NCI-H1105 (cell line): Measurements from ENCODE around the gene CAMK4.

Experiments
- DNase-seq: peaks from one replicate; lab custom pipeline; 2025; lab: John Stamatoyannopoulos, UW

The CAMK4 gene

DNA sequence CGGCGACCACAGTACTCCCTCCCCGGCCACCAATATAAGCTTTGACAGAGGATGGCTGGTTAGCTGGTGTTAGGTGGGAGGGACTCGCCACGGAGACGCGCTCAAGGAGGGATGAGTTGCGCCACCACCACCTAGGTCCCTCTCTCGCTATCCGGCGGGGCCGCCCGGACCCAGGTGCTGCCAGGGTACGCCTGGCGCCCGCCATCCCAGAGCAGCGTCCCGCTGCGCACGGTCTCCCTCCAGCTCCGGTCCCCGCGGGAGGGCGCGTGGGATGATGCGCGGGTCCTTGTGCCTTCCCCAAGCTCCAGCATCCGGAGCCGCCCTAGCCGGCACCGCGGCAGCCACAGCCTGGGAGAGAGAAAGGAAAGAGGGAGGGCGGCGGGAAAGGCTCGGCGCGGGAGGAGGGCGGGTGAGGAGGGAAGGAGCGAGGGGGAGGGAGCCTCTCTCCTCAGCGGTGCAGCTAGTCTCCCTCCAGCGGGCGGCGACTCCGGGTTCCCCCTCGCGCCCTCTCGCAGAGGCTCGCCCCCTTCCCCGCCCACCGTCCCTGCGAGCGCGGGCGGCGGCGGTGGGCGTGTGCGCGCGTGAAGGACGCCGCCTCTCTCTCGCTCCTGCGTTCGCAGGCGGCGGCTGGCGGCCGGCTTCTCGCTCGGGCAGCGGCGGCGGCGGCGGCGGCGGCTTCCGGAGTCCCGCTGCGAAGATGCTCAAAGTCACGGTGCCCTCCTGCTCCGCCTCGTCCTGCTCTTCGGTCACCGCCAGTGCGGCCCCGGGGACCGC is at the start of gene CAMK4:
Gene CAMK4 (plus strand): TSS at position 598 of the 774 bp plus-strand sequence. CDS start 100 bp downstream, at position 698.
- peak; percentile 64 for DNase-seq

GRCh38 chr5:111183064-111183463 is 41.1 kb upstream of the CAMK4 start:
- DNase-seq: no peak

DNA sequence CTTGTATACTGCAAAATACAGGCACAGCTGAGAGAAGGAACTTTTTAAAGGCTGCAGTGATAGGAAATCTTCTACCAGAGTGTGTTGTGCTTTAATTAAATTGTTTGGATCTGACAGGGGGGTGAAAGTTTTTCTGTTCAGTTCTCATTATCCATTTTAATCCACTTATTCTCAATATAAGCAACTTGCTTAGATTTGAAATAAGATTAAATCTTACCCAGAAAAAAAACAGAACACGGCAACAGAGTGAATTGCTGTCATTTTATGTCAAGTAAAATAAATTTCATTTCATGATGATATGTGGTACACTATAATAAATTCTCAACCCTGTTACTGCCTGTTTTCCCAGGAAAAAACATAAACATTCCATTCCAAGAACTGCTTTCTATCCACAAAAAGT is 37.1 kb upstream of the CAMK4 start:
- no peak for DNase-seq

DNA sequence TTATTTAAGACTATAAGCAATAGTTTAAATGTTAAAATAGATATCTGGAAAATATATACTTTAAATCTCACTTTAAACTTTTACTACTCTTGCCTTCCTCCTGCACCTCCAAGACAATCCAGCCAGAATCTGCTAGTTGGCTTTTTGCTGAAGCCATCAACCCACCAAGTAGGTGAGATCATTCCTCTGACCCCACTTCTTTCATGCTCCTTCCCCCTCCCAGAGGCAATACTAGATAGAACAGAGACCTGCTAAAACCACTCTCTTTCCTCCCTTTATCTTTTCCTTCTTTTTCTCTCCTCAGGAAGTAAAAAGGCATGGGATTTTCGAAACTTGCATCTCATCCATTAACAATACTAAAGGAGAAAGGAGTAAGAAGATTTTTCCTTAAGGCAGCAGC is 30.1 kb upstream of the CAMK4 start:
- no peak for DNase-seq

GRCh38 chr5:111194925-111195324 is 29.3 kb upstream of the CAMK4 start:
- DNase-seq: no peak

DNA sequence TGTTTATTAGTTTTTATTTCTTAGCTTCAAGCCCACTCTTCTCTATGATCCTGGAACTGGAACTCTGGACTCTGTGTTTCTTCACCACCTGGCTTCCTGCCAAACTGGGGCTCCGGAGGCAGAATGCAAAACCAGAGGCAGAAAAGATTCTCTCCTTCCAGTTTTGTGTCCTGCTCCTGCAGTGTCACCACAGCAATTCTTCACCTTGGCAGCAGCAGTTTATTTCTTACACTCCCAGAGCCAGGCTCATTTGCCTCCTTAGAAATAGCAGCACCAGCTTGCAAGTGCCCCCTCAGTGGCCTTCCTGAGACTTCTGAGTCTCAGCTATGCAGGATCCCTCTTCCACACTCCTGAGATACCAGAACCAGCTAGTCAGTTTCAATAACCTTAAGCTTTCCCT is 26.7 kb upstream of the CAMK4 start:
- no peak for DNase-seq

DNA sequence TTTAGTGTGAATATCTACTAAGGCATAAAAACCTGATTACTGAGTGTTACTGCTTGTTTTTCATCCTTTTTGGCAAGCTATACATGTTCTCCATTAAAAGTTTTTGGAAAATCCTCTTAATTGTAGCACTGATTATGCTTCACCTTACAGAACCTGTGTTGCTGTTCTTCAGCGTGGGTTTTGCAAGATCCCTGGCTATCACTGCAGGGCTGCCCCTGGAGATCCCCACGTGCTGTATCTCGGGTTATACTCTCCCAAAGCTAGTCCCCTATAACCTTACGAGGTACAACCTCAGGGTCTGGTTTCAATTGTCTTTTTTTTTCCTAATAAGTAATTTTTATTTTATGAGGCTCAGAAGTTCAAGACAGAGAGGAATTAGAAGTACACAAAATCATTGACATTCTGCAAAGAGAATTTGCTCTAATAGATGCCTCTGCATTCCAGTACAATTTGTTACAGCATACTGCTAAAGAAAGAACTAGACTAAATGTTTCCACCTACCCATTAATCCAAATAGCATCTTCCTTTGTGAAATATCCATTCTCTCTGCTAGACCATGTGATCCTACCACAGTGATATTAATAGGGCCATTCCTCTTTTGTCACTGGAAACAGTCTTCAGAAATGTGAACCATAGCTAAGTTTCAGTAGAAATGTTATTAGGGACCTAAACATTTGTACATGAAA is 25.8 kb upstream of the CAMK4 start:
- DNase-seq: no peak

GRCh38 chr5:111200828-111201227 is 23.4 kb upstream of the CAMK4 start:
- DNase-seq: no peak

DNA sequence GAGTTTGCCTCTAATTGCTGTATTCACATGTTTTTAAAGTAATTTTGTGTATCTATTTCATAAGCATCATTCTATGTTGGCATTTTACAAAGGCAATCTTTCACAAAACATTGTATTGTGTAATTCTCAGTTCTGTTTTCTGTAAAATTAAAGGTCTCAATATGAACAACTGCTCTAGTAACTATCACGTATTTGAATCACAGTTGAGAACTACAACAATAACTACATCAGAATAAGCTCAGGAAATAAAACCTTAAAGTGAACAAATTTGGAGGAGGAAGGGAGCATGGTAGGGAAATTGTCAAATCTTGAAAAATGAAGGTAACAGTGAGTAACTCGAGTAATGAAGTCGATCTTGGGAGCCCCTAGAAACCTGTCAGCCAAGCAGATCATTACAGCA is 22.5 kb upstream of the CAMK4 start:
- no peak for DNase-seq

DNA sequence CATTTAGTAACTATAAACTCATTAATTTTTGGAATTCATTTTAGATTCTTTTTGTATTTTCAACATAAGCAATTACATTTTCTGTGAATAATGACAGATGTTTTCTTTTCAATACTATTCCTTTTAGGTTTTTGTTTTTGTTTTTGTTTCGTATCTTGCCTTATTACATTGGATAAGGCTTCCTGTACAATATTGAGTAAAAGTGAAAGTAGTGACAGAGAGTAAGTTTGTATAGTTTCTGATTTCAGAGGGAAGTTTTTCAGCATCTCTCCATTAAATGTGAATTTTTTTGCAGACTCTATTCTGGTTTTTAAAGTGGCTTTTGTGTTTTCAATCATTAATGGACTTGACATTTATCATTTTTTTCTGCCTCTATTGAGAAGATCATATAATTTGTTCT is 12.8 kb upstream of the CAMK4 start:
- DNase-seq: no peak

DNA sequence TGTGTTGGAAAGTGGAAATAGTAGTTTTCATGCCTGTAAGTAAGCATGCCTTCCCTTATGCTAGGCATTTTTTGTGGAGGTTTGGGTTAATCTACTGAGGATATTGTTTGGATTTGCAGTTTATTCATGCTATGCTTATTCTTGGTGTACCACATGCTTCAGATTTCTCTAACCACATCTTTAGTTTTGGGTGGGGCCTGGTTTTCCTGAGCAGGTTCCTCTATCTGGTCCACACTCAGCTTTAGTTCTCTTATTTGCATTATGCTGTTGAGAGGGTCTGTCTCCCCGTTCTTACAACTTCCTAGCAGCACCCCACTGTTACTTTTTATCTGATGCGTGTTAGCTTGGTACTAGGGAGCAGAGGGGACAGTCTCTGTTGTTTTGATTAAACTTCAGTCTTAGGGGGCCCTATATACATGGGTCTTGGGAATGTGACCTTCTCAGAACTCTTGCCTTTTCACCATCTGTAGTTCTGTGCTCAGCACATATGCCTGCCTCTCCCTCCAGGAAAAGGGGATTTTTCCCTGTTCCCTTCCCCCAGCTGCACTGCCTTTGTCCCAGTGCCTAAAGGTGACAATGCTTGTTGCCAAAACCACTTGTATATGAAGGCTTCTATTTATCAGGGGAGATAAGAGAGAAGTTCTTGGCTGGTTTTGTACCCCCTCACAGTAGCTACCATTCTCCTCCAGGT is 10.0 kb upstream of the CAMK4 start:
- DNase-seq: no peak

- DNase-seq: no peak
Observed at GRCh38 chr5:111215971-111216370, 8.2 kb upstream of the CAMK4 start.

DNA sequence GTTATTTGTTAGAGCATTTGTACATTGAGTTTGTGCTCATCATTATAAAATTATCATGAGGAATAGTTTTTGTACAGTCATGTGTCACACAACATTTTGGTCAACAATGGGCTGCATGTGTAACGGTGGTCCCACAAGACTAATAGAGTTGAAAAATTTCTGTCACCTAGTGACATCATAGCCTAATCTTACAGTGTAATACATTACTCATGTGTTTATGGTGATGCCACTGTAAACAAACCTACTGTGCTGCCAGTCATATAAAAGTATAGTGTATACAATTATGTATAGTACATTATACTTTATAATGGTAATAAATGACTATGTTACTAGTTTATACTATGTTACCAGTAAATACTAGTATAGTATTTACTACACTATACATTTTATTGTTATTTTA is 3.0 kb upstream of the CAMK4 start:
- DNase-seq: no peak

GRCh38 chr5:111223101-111223786 is 940 bp upstream of the CAMK4 start:
- no peak for DNase-seq

- DNase-seq: peak; percentile 23
Observed at GRCh38 chr5:111224561-111225345, 569 bp downstream of the CAMK4 start.

GRCh38 chr5:111225926-111226325 is 1.7 kb downstream of the CAMK4 start:
- no peak for DNase-seq

- DNase-seq: no peak
Observed at GRCh38 chr5:111226556-111226955, 2.4 kb downstream of the CAMK4 start.

DNA sequence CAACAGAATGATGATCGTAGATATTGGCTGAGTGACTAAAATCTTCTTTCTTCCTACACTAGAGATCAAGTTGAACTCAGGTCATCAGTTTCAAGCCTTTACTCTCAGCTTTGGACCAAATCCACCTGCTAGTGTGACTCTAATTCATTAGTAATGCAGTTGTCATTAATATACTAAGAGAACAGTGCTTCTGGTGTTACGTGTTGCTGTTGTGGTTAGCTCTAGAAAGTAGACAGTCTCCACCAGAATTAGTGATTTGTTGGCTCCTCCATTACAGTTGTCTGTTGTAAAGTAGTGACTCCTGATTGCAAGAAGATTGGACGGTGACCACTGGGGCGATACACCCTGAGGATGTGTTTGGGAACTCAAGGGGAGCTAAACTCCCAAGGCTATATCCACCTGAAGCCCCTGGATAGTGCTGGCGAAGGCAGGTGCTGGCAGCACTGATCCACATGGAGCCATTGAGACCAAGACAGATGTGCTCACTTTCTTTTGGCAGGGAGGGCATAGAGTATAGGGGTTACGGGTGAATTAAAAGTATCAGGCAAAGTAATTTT is 3.1 kb downstream of the CAMK4 start:
- no peak for DNase-seq

GRCh38 chr5:111227801-111228200 is 3.6 kb downstream of the CAMK4 start:
- DNase-seq: peak; percentile 9

GRCh38 chr5:111228520-111229220 is 4.5 kb downstream of the CAMK4 start:
- DNase-seq: no peak
